LNCaP clone FGC (cell line): ENCODE measurements around the gene NAGA.

Experiments used
- DNase-seq: peaks from one replicate; pipeline ENCODE4 v3.0.0-alpha.2; 2011; ENCODE audit warnings: low read depth
- H3K4me3 ChIP-seq: 2 replicates; pipeline ENCODE4 v1.5.1; 2011; ENCODE audit warnings: mild to moderate bottlenecking, low read depth, low read length, control low read depth
- CTCF ChIP-seq: IDR thresholded peaks from 2 replicates; pipeline ENCODE4 v1.5.1; 2012; ENCODE audit warnings: mild to moderate bottlenecking; ENCODE audit not compliant: control insufficient read depth, insufficient read depth; ENCODE audit errors: extremely low read depth

Gene NAGA

GRCh38 chr22:42056757-42057511, 13.7 kb downstream of the NAGA start:
- DNase-seq: no peak
- H3K4me3 ChIP-seq: no peak overlapping the region
- TF ChIP-seq CTCF: no peak

GRCh38 chr22:42052765-42053164, 17.8 kb downstream of the NAGA start:
- TF ChIP-seq CTCF: no peak
- DNase-seq: no peak
- H3K4me3 ChIP-seq: no peak overlapping the region

- peak; percentile 13 for DNase-seq
- H3K4me3 ChIP-seq: no peak overlapping the region
- no peak for TF ChIP-seq CTCF
These were observed 19.9 kb downstream of the NAGA start for GRCh38 chr22:42050641-42051180.

- no peak overlapping the region for H3K4me3 ChIP-seq
- DNase-seq: no peak
- no peak for TF ChIP-seq CTCF
These were observed 28.8 kb downstream of the NAGA start for GRCh38 chr22:42041784-42042183.

GRCh38 chr22:42039271-42039670, 31.3 kb downstream of the NAGA start:
- no peak overlapping the region for H3K4me3 ChIP-seq
- DNase-seq: no peak
- TF ChIP-seq CTCF: no peak

- DNase-seq: no peak
- no peak overlapping the region for H3K4me3 ChIP-seq
- TF ChIP-seq CTCF: no peak
These were observed 35.4 kb downstream of the NAGA start for GRCh38 chr22:42035256-42035655.
